HUES6 (cell line): ENCODE results near the gene CDRT15L2.
"Not testable (repeated sequence)": the region's sequence is repeated elsewhere in the genome, so short reads cannot be mapped to it uniquely, and the experiment has no call there.

Source experiments
- H3K27ac ChIP-seq: 2 replicates; pipeline ENCODE4 v1.7.0; 2013; ENCODE audit warnings: low read depth, mild to moderate bottlenecking, low read length, inconsistent platforms
- H3K27me3 ChIP-seq: 2 replicates; pipeline ENCODE4 v1.6.1; 2013; ENCODE audit warnings: low read length; ENCODE audit not compliant: control insufficient read depth, insufficient read depth
- H3K36me3 ChIP-seq: 2 replicates; pipeline ENCODE4 v1.6.1; 2013; ENCODE audit warnings: low read length; ENCODE audit not compliant: control insufficient read depth, insufficient read depth
- H3K4me1 ChIP-seq: 2 replicates; pipeline ENCODE4 v1.6.1; 2013; ENCODE audit warnings: low read length; ENCODE audit not compliant: control insufficient read depth, insufficient read depth
- H3K4me3 ChIP-seq: 2 replicates; pipeline ENCODE4 v1.5.1; 2013; ENCODE audit warnings: low read depth, low read length
- H3K9ac ChIP-seq: one replicate; pipeline ENCODE4 v1.6.1; 2013; ENCODE audit warnings: mild to moderate bottlenecking, low read length
- H3K9me3 ChIP-seq: 2 replicates; pipeline ENCODE4 v1.6.1; 2013; ENCODE audit warnings: low read depth, low read length; ENCODE audit not compliant: control insufficient read depth, insufficient read depth

Gene CDRT15L2

DNA sequence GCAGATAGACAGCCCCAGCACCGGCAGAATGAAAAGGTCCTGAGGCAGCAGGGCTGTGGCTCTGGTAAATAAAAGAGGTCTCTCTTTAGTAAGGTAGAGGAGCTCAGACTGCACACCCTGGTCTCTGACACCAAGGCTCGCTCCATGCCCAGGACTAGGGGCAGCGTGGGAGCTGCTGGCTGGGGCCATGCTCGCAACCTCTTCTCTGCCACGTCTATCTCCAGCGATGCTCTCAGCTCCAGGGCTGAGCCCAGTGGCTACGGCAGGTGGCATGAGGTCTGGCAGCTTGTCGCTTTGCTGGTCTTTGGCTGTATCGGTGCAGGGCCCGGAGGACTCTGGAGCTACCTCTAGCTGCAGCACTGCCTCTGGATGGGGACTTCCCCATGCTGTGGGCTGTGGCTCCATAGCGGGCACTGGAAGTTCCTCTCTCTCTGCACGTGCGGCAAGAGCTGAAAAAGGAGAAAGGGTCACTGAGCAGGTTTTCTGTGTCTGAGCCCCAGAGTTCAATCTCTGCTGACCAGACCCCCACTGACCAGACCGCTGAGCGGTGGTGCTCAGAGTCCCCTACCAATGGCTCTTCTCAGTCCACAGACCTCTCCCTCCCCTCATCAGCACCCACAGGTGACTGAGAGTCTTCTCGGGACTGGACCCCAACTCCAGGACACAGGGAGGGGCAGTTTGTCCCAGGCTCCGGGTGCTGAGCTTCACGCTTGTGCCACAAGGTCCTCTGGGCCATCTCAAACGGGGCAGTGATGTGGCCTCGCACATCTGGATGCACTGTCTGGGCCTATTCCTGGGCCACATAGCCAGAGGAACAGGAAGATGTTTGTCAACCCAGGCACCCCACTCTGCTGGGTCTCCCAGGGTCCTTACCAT, 24.2 kb upstream of the CDRT15L2 start:
- H3K9me3 ChIP-seq, H3K4me3 ChIP-seq, H3K27me3 ChIP-seq, H3K36me3 ChIP-seq, H3K4me1 ChIP-seq, H3K27ac ChIP-seq, H3K9ac ChIP-seq: not testable (repeated sequence)

DNA sequence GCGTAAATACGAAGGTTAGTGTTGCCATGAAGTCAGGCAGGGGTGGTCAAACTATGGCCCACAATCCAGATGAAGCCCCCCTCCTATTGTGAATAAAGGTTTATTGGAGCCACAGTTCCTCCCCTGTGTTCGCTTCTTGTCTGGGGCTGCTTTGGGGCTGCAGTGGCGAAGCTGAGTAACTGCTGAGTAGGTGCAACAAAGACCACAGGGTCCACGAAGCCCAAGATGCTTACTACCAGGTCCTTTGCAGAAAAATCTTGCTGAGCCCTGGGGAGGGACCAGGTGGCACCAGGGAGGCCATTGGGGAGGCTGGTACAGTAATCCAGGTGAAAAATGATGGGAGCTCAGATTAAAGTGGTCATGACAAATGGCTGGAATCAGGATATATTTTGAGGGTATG, 21.4 kb upstream of the CDRT15L2 start:
- not testable (repeated sequence) for H3K27me3 ChIP-seq, H3K9ac ChIP-seq, H3K4me1 ChIP-seq, H3K9me3 ChIP-seq, H3K36me3 ChIP-seq, H3K27ac ChIP-seq, H3K4me3 ChIP-seq

DNA sequence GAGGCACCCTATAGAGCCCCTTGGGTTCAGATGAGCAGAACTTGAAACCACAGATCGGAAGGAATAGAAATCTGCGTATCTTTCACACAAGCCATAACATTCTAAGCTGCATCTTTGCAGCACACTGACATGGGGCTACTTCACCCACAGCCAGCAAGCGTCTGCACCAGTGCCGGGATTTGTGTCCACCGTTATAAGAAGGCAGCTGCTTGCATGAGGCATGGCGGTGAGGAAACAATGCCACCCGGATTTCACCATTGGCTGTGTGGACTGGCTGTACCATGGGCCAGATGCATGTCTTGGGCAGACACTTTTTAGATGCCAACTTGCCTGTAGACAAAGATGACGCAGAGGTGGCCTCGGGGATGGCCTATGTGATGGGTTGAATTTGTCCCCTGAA, 20.5 kb upstream of the CDRT15L2 start:
- not testable (repeated sequence) for H3K4me1 ChIP-seq, H3K27me3 ChIP-seq, H3K4me3 ChIP-seq, H3K9ac ChIP-seq, H3K27ac ChIP-seq, H3K36me3 ChIP-seq
- peaks cover 13% of the 10 kb centered on the region for H3K9me3 ChIP-seq

DNA sequence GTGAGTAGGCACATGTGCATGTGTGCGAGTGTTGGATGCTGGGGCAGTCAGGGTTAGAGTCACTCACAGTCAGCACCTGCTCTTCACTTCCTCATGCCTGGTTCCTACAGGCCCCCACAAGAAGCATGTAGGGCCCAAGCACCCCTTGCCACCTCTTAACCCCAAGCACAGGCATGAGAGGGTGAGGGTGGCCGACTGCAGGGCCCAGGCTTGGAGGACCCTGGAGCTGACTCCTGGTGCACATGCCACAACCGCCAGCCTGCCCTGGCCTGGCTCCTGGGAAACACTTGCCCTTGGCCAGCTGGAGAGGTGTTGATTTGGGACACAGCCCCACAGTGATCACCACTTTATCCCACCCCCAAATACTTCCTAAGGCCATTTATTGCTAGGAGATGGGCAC, 16.9 kb upstream of the CDRT15L2 start:
- H3K36me3 ChIP-seq: no peaks in the 10 kb centered on the region
- no peaks in the 10 kb centered on the region for H3K27me3 ChIP-seq
- no peak overlapping the region for H3K4me3 ChIP-seq
- no peak overlapping the region for H3K27ac ChIP-seq
- no peaks in the 10 kb centered on the region for H3K4me1 ChIP-seq
- H3K9ac ChIP-seq: no peak overlapping the region
- H3K9me3 ChIP-seq: peaks cover 13% of the 10 kb centered on the region

DNA sequence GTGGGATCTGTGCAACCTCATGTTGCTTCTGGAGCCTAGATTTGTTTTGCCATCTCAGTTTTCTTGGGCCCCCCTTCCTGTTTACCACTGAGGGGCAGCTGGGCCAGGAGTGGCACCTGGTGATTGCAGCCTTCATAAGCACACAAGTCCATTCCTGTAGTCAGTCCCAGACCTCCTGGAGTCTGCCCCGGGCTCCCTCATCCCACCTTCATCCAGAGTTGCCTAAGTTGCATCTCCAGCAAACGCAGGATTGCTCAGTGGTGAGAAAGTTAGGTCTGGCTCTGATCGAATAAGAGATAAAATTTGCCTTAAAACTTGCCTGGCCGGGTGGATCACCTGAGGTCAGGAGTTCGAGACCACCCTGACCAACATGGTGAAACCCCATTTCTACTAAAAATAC, 14.3 kb upstream of the CDRT15L2 start:
- not testable (repeated sequence) for H3K4me1 ChIP-seq, H3K9ac ChIP-seq, H3K27me3 ChIP-seq, H3K4me3 ChIP-seq, H3K36me3 ChIP-seq, H3K27ac ChIP-seq
- peaks cover 13% of the 10 kb centered on the region for H3K9me3 ChIP-seq

DNA sequence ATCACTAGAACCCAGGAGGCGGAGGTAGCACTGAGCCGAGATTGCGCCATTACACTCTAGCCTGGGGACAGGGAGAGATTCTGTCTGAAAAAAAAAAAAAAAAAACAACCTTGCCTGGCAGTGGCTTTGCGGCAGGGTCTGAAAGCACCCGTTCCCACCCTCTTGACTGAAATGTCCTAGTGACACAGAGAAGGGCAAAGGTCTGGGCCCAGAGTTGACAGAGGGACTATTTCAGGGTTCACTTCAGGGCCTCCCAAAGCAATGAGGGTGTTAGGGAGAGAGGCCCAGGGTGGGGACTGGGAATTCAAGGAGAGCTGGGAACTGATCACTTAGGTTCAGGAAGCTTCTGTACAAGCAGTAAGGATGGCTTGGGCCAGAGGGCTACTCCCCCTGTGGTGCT, 13.8 kb upstream of the CDRT15L2 start:
- Histone ChIP-seq H3K27ac (no peak overlapping the region), H3K4me3 (no peak overlapping the region), H3K27me3 (no peaks in the 10 kb centered on the region), H3K9me3 (peaks cover 13% of the 10 kb centered on the region), H3K36me3 (no peaks in the 10 kb centered on the region), H3K4me1 (no peaks in the 10 kb centered on the region), H3K9ac (no peak overlapping the region)

DNA sequence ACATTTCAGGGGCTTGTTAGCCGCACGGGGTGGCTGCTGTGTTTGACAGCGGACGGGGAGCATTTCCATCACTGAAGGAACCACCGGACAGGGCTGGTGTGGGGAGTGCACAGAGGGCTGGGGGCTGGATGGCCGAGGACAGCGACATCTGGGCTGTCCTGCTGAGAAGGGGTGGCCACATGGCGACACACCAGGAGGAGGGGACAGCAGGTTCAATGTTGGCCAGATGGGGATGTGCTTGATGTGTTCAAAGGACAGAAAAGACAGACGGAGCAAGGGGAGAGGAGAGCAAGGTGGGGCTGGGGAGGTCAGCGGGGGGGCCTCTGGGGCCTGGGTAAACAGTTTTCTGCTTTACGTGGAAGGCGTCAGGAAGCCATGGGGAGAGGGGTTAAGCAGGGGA, 12.8 kb upstream of the CDRT15L2 start:
- H3K9me3 ChIP-seq: peaks cover 13% of the 10 kb centered on the region
- H3K4me1 ChIP-seq, H3K36me3 ChIP-seq, H3K27ac ChIP-seq, H3K4me3 ChIP-seq, H3K9ac ChIP-seq, H3K27me3 ChIP-seq: not testable (repeated sequence)

DNA sequence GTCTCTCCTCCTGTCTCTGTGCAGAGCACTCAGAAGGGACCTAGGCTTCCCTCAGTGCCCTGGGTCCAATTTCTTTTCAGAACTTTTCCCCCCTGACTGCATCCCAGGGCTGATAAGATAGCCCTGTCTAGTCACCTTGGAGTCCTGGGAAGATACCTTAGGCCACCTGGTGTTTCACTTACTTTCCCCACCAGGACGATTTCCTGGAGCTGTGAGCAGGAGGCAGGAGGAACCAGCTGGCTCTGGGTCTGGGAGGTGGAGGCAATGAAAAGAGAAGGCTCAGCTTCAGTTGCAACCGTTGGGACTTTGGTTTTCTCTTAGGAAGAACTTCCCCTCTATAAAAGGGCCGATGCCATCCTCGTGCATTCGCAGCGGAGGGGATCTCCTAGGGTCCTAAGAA, 12.1 kb upstream of the CDRT15L2 start:
- not testable (repeated sequence) for H3K4me3 ChIP-seq, H3K4me1 ChIP-seq, H3K27ac ChIP-seq, H3K9ac ChIP-seq, H3K36me3 ChIP-seq, H3K27me3 ChIP-seq
- H3K9me3 ChIP-seq: peaks cover 11% of the 10 kb centered on the region

DNA sequence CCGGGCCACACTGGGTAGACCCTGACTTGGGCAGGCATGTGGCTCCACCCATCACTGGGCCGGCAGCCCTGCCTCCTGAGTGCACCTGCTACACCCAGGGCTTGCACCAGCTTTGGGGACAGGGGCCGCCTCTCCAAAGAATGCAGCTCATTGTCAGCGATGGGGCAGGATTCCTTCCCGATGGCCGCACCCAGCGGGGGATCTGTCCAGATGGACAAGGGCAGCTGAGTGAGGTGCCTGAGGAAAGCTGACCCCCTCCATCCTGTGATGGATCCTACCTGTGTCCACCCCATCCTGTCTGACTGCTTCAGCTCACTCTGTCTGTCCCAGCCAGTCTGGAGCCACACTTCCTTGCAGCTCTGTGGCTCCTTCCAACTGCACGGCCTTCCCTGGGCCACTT, 10.9 kb upstream of the CDRT15L2 start:
- not testable (repeated sequence) for H3K4me1 ChIP-seq, H3K27me3 ChIP-seq, H3K36me3 ChIP-seq, H3K9me3 ChIP-seq, H3K4me3 ChIP-seq, H3K27ac ChIP-seq, H3K9ac ChIP-seq

DNA sequence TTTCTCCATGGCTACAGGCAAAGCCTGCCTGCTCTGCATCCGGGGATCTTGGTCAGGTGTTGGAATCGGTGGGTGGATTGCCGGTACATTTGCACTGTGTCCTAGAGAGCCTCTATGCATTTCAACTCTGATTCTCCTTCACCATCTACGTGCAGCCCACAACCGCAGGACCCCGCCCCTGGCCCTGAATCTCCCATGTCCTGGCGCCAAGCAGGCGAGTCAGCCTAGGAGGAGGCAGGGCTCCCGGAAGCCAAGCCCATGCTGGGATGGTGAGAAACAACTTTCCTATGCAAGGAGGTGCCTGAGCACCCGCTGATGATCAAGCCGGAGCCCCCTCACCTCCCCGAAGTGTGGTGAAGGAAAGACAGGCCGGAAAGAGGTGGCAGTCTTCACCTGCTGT, 7.9 kb upstream of the CDRT15L2 start:
- H3K9ac ChIP-seq, H3K9me3 ChIP-seq, H3K4me3 ChIP-seq, H3K27me3 ChIP-seq, H3K36me3 ChIP-seq, H3K4me1 ChIP-seq, H3K27ac ChIP-seq: not testable (repeated sequence)

DNA sequence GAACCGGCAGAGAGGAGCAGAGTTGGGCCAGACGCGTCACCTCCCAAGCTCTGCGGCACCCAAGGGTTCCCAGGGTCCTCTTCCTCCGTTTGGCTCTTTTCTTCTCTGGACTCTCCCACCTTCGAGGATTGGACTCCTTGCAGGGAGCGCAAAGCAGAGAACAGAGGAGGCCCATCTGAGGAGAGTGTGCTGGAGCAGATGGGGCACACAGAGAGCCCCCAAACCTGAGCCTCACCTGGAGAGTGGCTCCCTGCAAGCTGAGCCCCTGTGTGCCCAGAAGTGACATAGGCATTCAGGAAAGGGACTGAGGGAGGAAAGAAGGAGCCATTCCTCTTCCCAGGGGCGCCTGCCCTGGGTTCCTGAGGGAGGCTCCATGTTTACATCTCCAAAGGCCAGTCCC, 6.3 kb upstream of the CDRT15L2 start:
- H3K9ac ChIP-seq, H3K9me3 ChIP-seq, H3K36me3 ChIP-seq, H3K27me3 ChIP-seq, H3K4me1 ChIP-seq, H3K27ac ChIP-seq, H3K4me3 ChIP-seq: not testable (repeated sequence)

DNA sequence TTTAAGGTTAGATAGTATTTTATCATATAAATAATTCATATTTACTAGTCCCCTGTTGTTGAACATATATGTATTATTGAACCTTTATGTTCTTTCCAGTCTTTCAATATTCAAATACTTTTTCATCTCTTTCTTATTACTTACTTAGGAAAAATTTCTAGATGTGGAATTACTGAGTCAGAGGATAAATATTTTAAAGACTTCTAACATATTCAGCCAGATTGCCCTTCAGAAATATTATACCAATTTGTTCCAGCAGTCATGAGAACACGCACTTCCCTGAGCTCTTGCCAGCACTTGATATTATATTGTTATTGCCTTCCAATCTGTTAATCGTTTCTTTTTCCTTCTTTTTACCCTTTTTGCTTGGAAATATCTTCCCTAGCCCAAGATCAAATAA, 4.5 kb upstream of the CDRT15L2 start:
- H3K9ac ChIP-seq, H3K9me3 ChIP-seq, H3K4me1 ChIP-seq, H3K36me3 ChIP-seq, H3K4me3 ChIP-seq, H3K27ac ChIP-seq, H3K27me3 ChIP-seq: not testable (repeated sequence)
